ENCODE results near the gene RASA1. TPM values are rescaled to one million over a fixed set of nuclear protein-coding genes. Genes with fewer than 3 reads are reported as not detected.

Gene RASA1
- total RNA-seq, 2 experiments from 2014 or later = 12.9 to 14.8 TPM

DNA sequence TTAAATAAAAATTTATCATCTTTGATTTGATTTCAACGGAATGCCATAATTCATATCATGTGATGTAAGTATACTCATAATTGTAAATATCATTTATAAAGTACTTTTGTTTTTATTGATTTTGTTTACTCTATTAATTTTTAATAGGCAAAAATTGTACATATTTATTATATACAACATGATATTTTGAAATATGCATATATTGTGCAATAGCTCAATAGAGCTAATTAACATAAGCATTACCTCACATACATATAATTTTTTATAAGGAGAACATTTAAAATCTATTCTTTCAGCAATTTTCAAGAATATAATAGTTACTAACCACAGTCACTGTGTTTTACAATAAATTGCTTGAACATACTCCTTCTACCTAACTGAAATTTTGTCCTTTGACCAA lies 170.0 kb downstream of the RASA1 start:
- no peaks in the 10 kb centered on the region for H3K36me3 Mint-ChIP-seq (ENCODE audit: low read depth)
- DNase-seq = no peak
- ChIA-PET CTCF (no interaction called here), POLR2A (interaction anchor here (0.7 kb wide), 1 partner anchor 1921 kb away, joined by 3 read pairs; no protein-coding TSS in a partner anchor)
- ATAC-seq = no peak
- no peaks in the 10 kb centered on the region for H3K4me1 Mint-ChIP-seq (ENCODE audit: low read depth)
- H3K9me3 Mint-ChIP-seq (ENCODE audit: insufficient read depth) = no peaks in the 10 kb centered on the region
- H3K27ac Mint-ChIP-seq = no peak overlapping the region
- no peak overlapping the region for H3K4me3 Mint-ChIP-seq
- H3K27me3 Mint-ChIP-seq (ENCODE audit: low read depth) = peaks cover 13% of the 10 kb centered on the region

DNA sequence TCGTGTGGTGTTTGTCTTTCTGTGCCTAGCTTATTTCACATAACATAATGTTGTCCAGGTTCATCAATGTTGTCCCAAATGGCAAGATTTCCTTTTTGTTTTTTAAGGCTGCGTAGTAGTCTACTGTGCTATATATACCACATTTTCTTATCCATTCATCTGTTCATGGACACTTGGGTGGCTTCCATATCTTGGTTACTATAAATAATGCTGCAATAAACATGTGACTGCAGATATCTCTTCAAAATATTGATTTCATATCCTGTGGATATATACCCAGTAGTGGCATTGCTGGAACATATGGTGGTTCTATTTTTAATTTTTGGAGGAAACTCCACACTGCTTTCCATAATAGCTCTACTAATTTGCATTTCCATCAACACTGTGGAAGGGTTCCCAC lies 170.5 kb downstream of the RASA1 start:
- POLR2A ChIA-PET = no interaction called here
- Mint-ChIP-seq H3K27me3 (ENCODE audit: low read depth) (peaks cover 13% of the 10 kb centered on the region), H3K9me3 (ENCODE audit: insufficient read depth) (no peaks in the 10 kb centered on the region), H3K4me3 (no peak overlapping the region), H3K27ac (no peak overlapping the region), H3K36me3 (ENCODE audit: low read depth) (no peaks in the 10 kb centered on the region), H3K4me1 (ENCODE audit: low read depth) (no peaks in the 10 kb centered on the region)
- no peak for DNase-seq
- CTCF ChIA-PET = no interaction called here
- ATAC-seq = no peak

Other genes starting within 250 kb of the RASA1 start
- gene CCNH, start 145.0 kb downstream of the RASA1 start, total RNA-seq = 10 to 100 TPM; 51.0 to 56.2 TPM

Measured in activated CD8-positive, alpha-beta T cell treated with anti-CD3 and anti-CD28 coated beads, Interleukin-2, amount 10 ng/mL, durations not matched to agents 7 days and 5 days (primary cell).